HCT116 (cell line): ENCODE data around the gene SFXN1. TPM values are rescaled to one million over a fixed set of nuclear protein-coding genes. Genes with fewer than 3 reads are reported as not detected.
A peak's percentile ranks its signal among the peaks of the same experiment; 100 is the strongest.

ENCODE experiments used
- ATAC-seq: fragments of 200-7000 bp; cut with Tn5 transposase; 2 replicates; pipeline ENCODE4 v1.9.1; 2020; ENCODE audit warnings: mild to moderate bottlenecking, moderate library complexity
- BruUV-seq: library from RNA; stranded (reverse); fragments of 400-500 nt; replicated peaks from 2 replicates; lab custom pipeline; 2021; lab: Mats Ljungman, UMichigan
- CTCF ChIA-PET: fragments of 300-600 bp; sonication (Branson Sonifier 250); formaldehyde crosslinking; loops from one replicate; lab custom pipeline; 2021; ENCODE audit warnings: antibody characterized with exemption; lab: Charles Lee
- POLR2A ChIA-PET: fragments of 300-600, 350-600 bp; sonication (Branson Sonifier 250); formaldehyde crosslinking; loops from one replicate; lab custom pipeline; 2021; ENCODE audit warnings: antibody characterized with exemption; lab: Charles Lee
- RAD21 ChIA-PET, 2 experiments: fragments of 300-600 bp; sonication (Branson Sonifier 250); formaldehyde crosslinking; loops; one replicate each; lab custom pipeline; 2023; ENCODE audit warnings: low total read pairs in 2 of 2; ENCODE audit not compliant: uncharacterized antibody in 2 of 2, unreplicated experiment in 2 of 2, low non-redundant PET in 1 of 2; lab: Charles Lee
- DNase-seq: peaks from one replicate; pipeline ENCODE4 v3.0.0-alpha.2; 2010; ENCODE audit warnings: low read depth, low spot score
- H2AFZ ChIP-seq: fragments of 200-600 bp; shearing (Covaris generic), sonication (generic); 2 replicates; pipeline ENCODE4 v1.6.1; 2017; ENCODE audit warnings: low read depth, mixed run types, mixed read lengths, antibody characterized with exemption, low read length; ENCODE audit not compliant: poor library complexity, severe bottlenecking
- H3K27ac ChIP-seq: 2 replicates; pipeline ENCODE4 v1.5.1; 2012; ENCODE audit warnings: low read depth, low read length
- H3K27me3 ChIP-seq: fragments of 200-600 bp; sonication (generic); 2 replicates; pipeline ENCODE4 v1.6.1; 2016; ENCODE audit warnings: mixed run types, low read length, mixed read lengths; ENCODE audit not compliant: insufficient read depth
- H3K36me3 ChIP-seq, 2 experiments: fragments of 200-500 bp in 1 of 2; fragments of 200-600 bp in 1 of 2; sonication (Bioruptor generic) in 1 of 2; sonication (generic) in 1 of 2; 2 replicates each; pipeline versions ENCODE4 v1.5.1 to v1.6.1; 2014 to 2016; ENCODE audit warnings: low read length in 2 of 2, inconsistent platforms in 1 of 2, mixed read lengths in 1 of 2, mixed run types in 1 of 2; ENCODE audit not compliant: insufficient read depth in 2 of 2, control insufficient read depth in 1 of 2
- H3K4me1 ChIP-seq, 2 experiments: fragments of 200-600 bp in 1 of 2; sonication (generic) in 1 of 2; 2 replicates each; pipeline versions ENCODE4 v1.5.1 to v1.6.1; 2012 to 2017; ENCODE audit warnings: low read length in 2 of 2, inconsistent platforms in 1 of 2, mild to moderate bottlenecking in 1 of 2, mixed read lengths in 1 of 2, mixed run types in 1 of 2, moderate library complexity in 1 of 2; ENCODE audit not compliant: insufficient read depth in 2 of 2, control insufficient read depth in 1 of 2
- H3K4me2 ChIP-seq: fragments of 200-600 bp; sonication (generic); 2 replicates; pipeline ENCODE4 v1.6.1; 2017; ENCODE audit warnings: mixed run types, low read length, mixed read lengths
- H3K4me3 ChIP-seq, 2 experiments: fragments of 200-600 bp in 1 of 2; sonication (generic) in 1 of 2; replicated peaks in 1 of 2; 2 replicates each; pipeline ENCODE4 v1.5.1; 2011 to 2016; ENCODE audit warnings: low read length in 2 of 2, control low read depth in 1 of 2, low read depth in 1 of 2, mild to moderate bottlenecking in 1 of 2, mixed read lengths in 1 of 2, mixed run types in 1 of 2
- H3K79me2 ChIP-seq: fragments of 200-600 bp; sonication (generic); 2 replicates; pipeline ENCODE4 v1.6.1; 2017; ENCODE audit warnings: mild to moderate bottlenecking, mixed run types, low read length, moderate library complexity, mixed read lengths; ENCODE audit not compliant: insufficient read depth
- H3K9ac ChIP-seq: fragments of 200-600 bp; sonication (generic); 2 replicates; pipeline ENCODE4 v1.6.1; 2016; ENCODE audit warnings: low read length, mixed read lengths
- H3K9me2 ChIP-seq: fragments of 200-600 bp; sonication (generic), shearing (Covaris generic); 2 replicates; pipeline ENCODE4 v1.6.1; 2017; ENCODE audit warnings: mixed run types, mild to moderate bottlenecking, moderate library complexity; ENCODE audit not compliant: insufficient read depth
- H3K9me3 ChIP-seq, 2 experiments: fragments of 200-500 bp in 1 of 2; fragments of 200-600 bp in 1 of 2; sonication (Bioruptor generic) in 1 of 2; sonication (generic) in 1 of 2; 2 replicates each; pipeline ENCODE4 v1.6.1; 2014 to 2017; ENCODE audit warnings: low read length in 2 of 2, mixed read lengths in 2 of 2, inconsistent platforms in 1 of 2, low read depth in 1 of 2, mild to moderate bottlenecking in 1 of 2, mixed run types in 1 of 2, moderate library complexity in 1 of 2; ENCODE audit not compliant: control insufficient read depth in 1 of 2, insufficient read depth in 1 of 2
- H4K20me1 ChIP-seq: fragments of 200-600 bp; sonication (generic), shearing (Covaris generic); 2 replicates; pipeline ENCODE4 v1.6.1; 2017; ENCODE audit warnings: mixed run types, mild to moderate bottlenecking, moderate library complexity; ENCODE audit not compliant: insufficient read depth
- CEBPB ChIP-seq: IDR thresholded peaks from 2 replicates; pipeline ENCODE4 v1.6.1; 2012; ENCODE audit warnings: low read depth
- EGR1 ChIP-seq: IDR thresholded peaks from 2 replicates; pipeline ENCODE4 v1.6.1; 2012; ENCODE audit warnings: low read depth
- ELF1 ChIP-seq: IDR thresholded peaks from 2 replicates; pipeline ENCODE4 v1.6.1; 2012; ENCODE audit warnings: low read depth, borderline replicate concordance
- EZH2 ChIP-seq: fragments of 200-600 bp; sonication (generic); IDR thresholded peaks from 2 replicates; pipeline ENCODE4 v1.6.1; 2017; ENCODE audit warnings: antibody characterized with exemption, mixed run types
- EZH2phosphoT487 ChIP-seq: fragments of 200-600 bp; IDR thresholded peaks from 2 replicates; pipeline ENCODE4 v1.6.1; 2018; ENCODE audit warnings: antibody characterized with exemption, borderline replicate concordance
- FOSL1 ChIP-seq: IDR thresholded peaks from 2 replicates; pipeline ENCODE4 v1.6.1; 2012; ENCODE audit warnings: low read depth
- JUND ChIP-seq: IDR thresholded peaks from 2 replicates; pipeline ENCODE4 v1.6.1; 2012
- POLR2A ChIP-seq: IDR thresholded peaks from 2 replicates; pipeline ENCODE4 v1.7.0; 2011; ENCODE audit warnings: borderline replicate concordance; ENCODE audit not compliant: insufficient read depth, insufficient read length; ENCODE audit errors: extremely low read depth
- RAD21 ChIP-seq: IDR thresholded peaks from 2 replicates; pipeline ENCODE4 v1.6.1; 2012; ENCODE audit warnings: low read depth, mild to moderate bottlenecking
- REST ChIP-seq: IDR thresholded peaks from 2 replicates; pipeline ENCODE4 v1.6.1; 2012; ENCODE audit warnings: low read depth
- SP1 ChIP-seq: IDR thresholded peaks from 2 replicates; pipeline ENCODE4 v1.6.1; 2012; ENCODE audit warnings: low read depth
- SRF ChIP-seq: IDR thresholded peaks from 2 replicates; pipeline ENCODE4 v1.6.1; 2012; ENCODE audit warnings: low read depth
- TCF7L2 ChIP-seq: IDR thresholded peaks from 2 replicates; pipeline ENCODE4 v1.7.0; 2011; ENCODE audit warnings: borderline replicate concordance, inconsistent platforms; ENCODE audit not compliant: insufficient read depth, insufficient read length; ENCODE audit errors: extremely low read depth
- YY1 ChIP-seq: IDR thresholded peaks from 2 replicates; pipeline ENCODE4 v1.6.1; 2011; ENCODE audit warnings: low read length, low read depth, moderate library complexity, mild to moderate bottlenecking; ENCODE audit not compliant: insufficient replicate concordance; ENCODE audit errors: extremely low read depth
- ZBTB33 ChIP-seq: IDR thresholded peaks from 2 replicates; pipeline ENCODE4 v1.6.1; 2011; ENCODE audit warnings: mild to moderate bottlenecking, low read length, moderate library complexity; ENCODE audit not compliant: insufficient replicate concordance; ENCODE audit errors: extremely low read depth
- ZFX ChIP-seq: fragments of 450-650 bp; IDR thresholded peaks from 2 replicates; pipeline ENCODE4 v1.6.1; 2017
- ZNF274 ChIP-seq: fragments of 200-500 bp; sonication (Bioruptor generic); IDR thresholded peaks from 2 replicates; pipeline ENCODE4 v1.6.1; 2014; ENCODE audit warnings: mild to moderate bottlenecking, low read depth, low read length, inconsistent platforms
- intact Hi-C: fragments of 100-400 bp; cut with micrococcal nuclease; formaldehyde crosslinking; loops from 2 replicates; pipeline ENCODE4 v1.10.0; 2022
- total RNA-seq: library from RNA; stranded (reverse); gene quantifications from one replicate; pipeline ENCODE4 v1.2.1, GENCODE V29; 2021; ENCODE audit not compliant: unreplicated experiment
- TF ChIP-seq, protein P1 (sequence below), 3 experiments: fragments of 200-600 bp in 1 of 3; sonication (generic) in 1 of 3; IDR thresholded peaks in 2 of 3; conservative IDR thresholded peaks in 1 of 3; 2 replicates each; pipeline ENCODE4 v1.5.1; 2012 to 2017; ENCODE audit warnings: low read depth in 2 of 3, low read length in 2 of 3, antibody characterized with exemption in 1 of 3, borderline replicate concordance in 1 of 3, control low read depth in 1 of 3, mild to moderate bottlenecking in 1 of 3, mixed read lengths in 1 of 3, mixed run types in 1 of 3, moderate library complexity in 1 of 3; ENCODE audit not compliant: insufficient read depth in 1 of 3
- TF ChIP-seq, protein P2 (sequence below): IDR thresholded peaks from 2 replicates; pipeline ENCODE4 v1.6.1; 2012

SFXN1 gene
- total RNA-seq, 1 experiment from 2014 or later, result 145 TPM

DNA sequence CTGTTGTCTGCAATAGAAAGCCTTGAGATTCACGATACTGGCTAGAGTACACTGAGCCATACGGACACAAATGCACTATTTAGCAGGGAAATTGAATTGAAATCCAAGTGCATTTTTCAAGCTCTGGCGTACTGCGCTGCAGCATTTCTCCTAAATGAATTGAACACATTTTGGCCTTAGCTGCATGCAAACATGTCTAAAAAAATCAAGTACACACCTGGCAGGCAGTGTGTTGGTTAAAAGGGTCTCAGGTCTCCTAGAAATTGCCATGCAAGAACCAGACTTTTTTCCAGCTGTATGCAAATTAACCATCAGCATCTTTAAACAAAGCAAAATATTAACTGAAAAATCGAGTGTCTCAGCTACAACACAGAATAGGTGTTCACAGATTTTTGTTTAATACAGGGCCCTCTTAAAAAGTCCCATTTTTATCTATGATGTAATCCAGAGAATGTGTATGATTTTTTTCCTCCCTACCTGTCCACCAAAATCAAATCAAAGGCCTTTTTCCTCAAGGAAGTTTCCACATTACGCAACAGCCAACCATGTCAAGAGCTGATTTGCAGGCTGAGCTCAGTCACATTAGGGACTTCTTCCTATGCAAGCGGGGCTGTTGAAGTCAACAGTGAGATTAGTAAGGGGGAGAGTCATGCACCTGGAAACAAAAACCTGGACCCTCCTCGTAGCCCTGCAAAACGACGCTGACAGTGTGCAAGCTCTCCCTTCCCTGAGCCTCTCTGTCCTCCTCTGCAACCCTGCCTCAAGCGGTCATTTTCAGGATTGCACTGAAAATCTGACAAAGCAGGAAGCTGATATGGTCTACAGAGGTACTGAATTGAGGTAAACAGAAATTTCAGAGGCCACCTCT is 14.1 kb upstream of the SFXN1 start:
- no peaks in the 10 kb centered on the region for H4K20me1 ChIP-seq
- ATAC-seq (peak; percentile 96), DNase-seq (peak; percentile 41)
- CTCF ChIA-PET, result interaction anchor here (0.6 to 2.0 kb wide), 14 partner anchors 11 to 570 kb away, joined by 3 to 8 read pairs (median 4); partner anchors contain the start of gene SFXN1
- POLR2A ChIA-PET, result no interaction called here
- intact Hi-C loops, result no loop called here
- no peaks in the 10 kb centered on the region for H3K9me3 ChIP-seq
- H3K4me2 ChIP-seq, result peak overlapping the region; percentile 33; the same call in 1 of the 2 replicates
- no peaks in the 10 kb centered on the region for H3K27me3 ChIP-seq
- no peaks in the 10 kb centered on the region for H3K9me2 ChIP-seq
- H3K27ac ChIP-seq, result no peak overlapping the region
- no peaks in the 10 kb centered on the region for H3K36me3 ChIP-seq
- H3K4me3 ChIP-seq, result no peak overlapping the region
- H3K79me2 ChIP-seq, result no peaks in the 10 kb centered on the region
- H3K9ac ChIP-seq, result no peak overlapping the region
- H3K4me1 ChIP-seq, result peaks cover 7% of the 10 kb centered on the region in 2 experiments; a peak in 2 of 4 replicates
- no TSS peak for BruUV-seq
- H2AFZ ChIP-seq, result peak overlapping the region; percentile 85
- RAD21 ChIA-PET, result no interaction called here
- no peak for TF ChIP-seq POLR2A
- no peak for TF ChIP-seq SRF
- TF ChIP-seq YY1, result no peak
- peak; percentile 41; the same call in 1 of the 2 replicates for TF ChIP-seq RAD21
- TF ChIP-seq ELF1, result no peak
- TF ChIP-seq ZNF274, result no peak
- no peak for TF ChIP-seq ZBTB33
- peak; percentile 86 for TF ChIP-seq CEBPB
- no peak for TF ChIP-seq JUND
- no peak for TF ChIP-seq EZH2phosphoT487
- no peak for TF ChIP-seq ZFX
- TF ChIP-seq, protein P1, sequence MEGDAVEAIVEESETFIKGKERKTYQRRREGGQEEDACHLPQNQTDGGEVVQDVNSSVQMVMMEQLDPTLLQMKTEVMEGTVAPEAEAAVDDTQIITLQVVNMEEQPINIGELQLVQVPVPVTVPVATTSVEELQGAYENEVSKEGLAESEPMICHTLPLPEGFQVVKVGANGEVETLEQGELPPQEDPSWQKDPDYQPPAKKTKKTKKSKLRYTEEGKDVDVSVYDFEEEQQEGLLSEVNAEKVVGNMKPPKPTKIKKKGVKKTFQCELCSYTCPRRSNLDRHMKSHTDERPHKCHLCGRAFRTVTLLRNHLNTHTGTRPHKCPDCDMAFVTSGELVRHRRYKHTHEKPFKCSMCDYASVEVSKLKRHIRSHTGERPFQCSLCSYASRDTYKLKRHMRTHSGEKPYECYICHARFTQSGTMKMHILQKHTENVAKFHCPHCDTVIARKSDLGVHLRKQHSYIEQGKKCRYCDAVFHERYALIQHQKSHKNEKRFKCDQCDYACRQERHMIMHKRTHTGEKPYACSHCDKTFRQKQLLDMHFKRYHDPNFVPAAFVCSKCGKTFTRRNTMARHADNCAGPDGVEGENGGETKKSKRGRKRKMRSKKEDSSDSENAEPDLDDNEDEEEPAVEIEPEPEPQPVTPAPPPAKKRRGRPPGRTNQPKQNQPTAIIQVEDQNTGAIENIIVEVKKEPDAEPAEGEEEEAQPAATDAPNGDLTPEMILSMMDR (IDR thresholded peaks at IDR 0.05 in 2 of 3, conservative IDR thresholded peaks at IDR 0.05 in 1 of 3; ENCODE audit: borderline replicate concordance in 1 of 3, insufficient read depth in 1 of 3, low read depth in 2 of 3, low read length in 2 of 3), result peak; percentile 20 to 80 (median 69); a peak in 5 of 6 replicates
- no peak for TF ChIP-seq REST
- no peak for TF ChIP-seq EZH2
- TF ChIP-seq EGR1, result no peak
- TF ChIP-seq SP1, result no peak
- no peak for TF ChIP-seq FOSL1
- TF ChIP-seq, protein P2, sequence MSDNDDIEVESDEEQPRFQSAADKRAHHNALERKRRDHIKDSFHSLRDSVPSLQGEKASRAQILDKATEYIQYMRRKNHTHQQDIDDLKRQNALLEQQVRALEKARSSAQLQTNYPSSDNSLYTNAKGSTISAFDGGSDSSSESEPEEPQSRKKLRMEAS, result no peak
- TF ChIP-seq TCF7L2, result no peak
